Gastroesophageal sphincter (tissue), 4 donors: ENCODE data around the gene PTPRK. TPM values are rescaled to one million over a fixed set of nuclear protein-coding genes. Genes with fewer than 3 reads are reported as not detected.

Experiments used
- ATAC-seq: fragments of 150-250 bp; one replicate; pipeline ENCODE4 v1.9.1; 2016; ENCODE audit warnings: mild to moderate bottlenecking, moderate library complexity
- H3K27ac ChIP-seq, 4 donors: fragments of 200-600 bp; sonication (generic) in 3 of 4; 1 replicate in 3 of 4; 2 replicates in 1 of 4; pipeline ENCODE4 v1.5.1; 2016 to 2019
- H3K27me3 ChIP-seq: fragments of 200-600 bp; sonication (generic); one replicate; pipeline ENCODE4 v1.5.1; 2019
- H3K36me3 ChIP-seq, 2 donors: fragments of 200-600 bp; sonication (generic); one replicate each; pipeline ENCODE4 v1.5.1; 2019; ENCODE audit warnings: control low read depth in 1 of 2
- H3K4me1 ChIP-seq, 3 donors: fragments of 200-600 bp; sonication (generic); 1 replicate in 2 of 3; 2 replicates in 1 of 3; pipeline ENCODE4 v1.5.1; 2016 to 2019; ENCODE audit warnings: control low read depth in 2 of 3
- H3K4me3 ChIP-seq, 2 donors: fragments of 200-600 bp; sonication (generic); one replicate each; pipeline ENCODE4 v1.5.1; 2019; ENCODE audit warnings: mild to moderate bottlenecking in 1 of 2, moderate library complexity in 1 of 2
- H3K9me3 ChIP-seq, 3 donors: fragments of 200-600 bp; sonication (generic); one replicate each; pipeline ENCODE4 v1.5.1; 2017 to 2019; ENCODE audit warnings: control low read depth in 2 of 3
- CTCF ChIP-seq, 4 experiments: fragments of 200-600 bp in 2 of 4; fragments of 450-650 bp in 2 of 4; sonication (generic) in 1 of 4; IDR thresholded peaks; one replicate each; pipeline ENCODE4 v1.5.1; 2017 to 2019; ENCODE audit warnings: antibody characterized with exemption in 4 of 4, mild to moderate bottlenecking in 2 of 4, moderate library complexity in 2 of 4
- EP300 ChIP-seq: sonication (generic); formaldehyde crosslinking; IDR thresholded peaks from one replicate; pipeline ENCODE4 v1.6.1; 2017; ENCODE audit warnings: antibody characterized with exemption, mild to moderate bottlenecking
- POLR2A ChIP-seq, 2 donors: fragments of 450-650 bp; IDR thresholded peaks; one replicate each; pipeline ENCODE4 v1.6.1; 2017; ENCODE audit warnings: antibody characterized with exemption in 2 of 2, mild to moderate bottlenecking in 2 of 2, moderate library complexity in 1 of 2
- POLR2AphosphoS5 ChIP-seq: sonication (generic); formaldehyde crosslinking; IDR thresholded peaks from one replicate; pipeline ENCODE4 v1.6.1; 2017; ENCODE audit warnings: antibody characterized with exemption
- WGBS, 2 donors: methylation state at CpG; one replicate each; pipeline ENCODE4 v1.1.5; 2018; ENCODE audit warnings: low coverage in 1 of 2; 5-methylcytosine and 5-hydroxymethylcytosine counted together
- total RNA-seq, 4 donors: library from RNA; depleted of rRNA; stranded (reverse); fragments of >200 nt; gene quantifications; one replicate each; pipeline ENCODE4 v1.1.0, GENCODE V29; 2016

The PTPRK gene
- total RNA-seq, 4 donors from 2014 or later, result 42.0 to 47.6 (median 45.8) TPM

GRCh38 chr6:128135325-128135724 lies 385.1 kb downstream of the PTPRK start:
- TF ChIP-seq CTCF (IDR thresholded peaks at IDR 0.05) (no peak), EP300 (no peak), POLR2A (IDR thresholded peaks at IDR 0.05) (no peak), POLR2AphosphoS5 (no peak)
- Histone ChIP-seq H3K36me3 (no peaks in the 10 kb centered on the region), H3K4me1 (peaks cover 4 to 30% (median 5%) of the 10 kb centered on the region in 3 donors), H3K4me3 (no peak overlapping the region), H3K9me3 (no peaks in the 10 kb centered on the region), H3K27me3 (no peaks in the 10 kb centered on the region), H3K27ac (no peak overlapping the region)
- ATAC-seq, result no peak

GRCh38 chr6:128131566-128131965 lies 388.8 kb downstream of the PTPRK start:
- 12 to 16% methylated on average over 3 of the region's 3 CpGs for WGBS, 2 donors
- no peak overlapping the region for H3K27ac ChIP-seq
- TF ChIP-seq POLR2A (IDR thresholded peaks at IDR 0.05) (no peak), CTCF (IDR thresholded peaks at IDR 0.05) (no peak), EP300 (no peak), POLR2AphosphoS5 (no peak)
- no peak overlapping the region for H3K4me3 ChIP-seq
- H3K4me1 ChIP-seq, result peaks cover 3 to 17% (median 5%) of the 10 kb centered on the region in 3 donors
- H3K36me3 ChIP-seq, result no peaks in the 10 kb centered on the region
- no peak for ATAC-seq
- H3K9me3 ChIP-seq, result no peaks in the 10 kb centered on the region
- H3K27me3 ChIP-seq, result no peaks in the 10 kb centered on the region

GRCh38 chr6:128131036-128131435 lies 389.4 kb downstream of the PTPRK start:
- no peaks in the 10 kb centered on the region for H3K9me3 ChIP-seq
- no peaks in the 10 kb centered on the region for H3K36me3 ChIP-seq
- H3K4me3 ChIP-seq, result no peak overlapping the region
- no peaks in the 10 kb centered on the region for H3K27me3 ChIP-seq
- 96 to 100% methylated on average over 3 to 4 of the region's 4 CpGs for WGBS, 2 donors
- H3K4me1 ChIP-seq, result peaks cover 3 to 17% (median 5%) of the 10 kb centered on the region in 3 donors
- TF ChIP-seq POLR2A (IDR thresholded peaks at IDR 0.05) (no peak), CTCF (IDR thresholded peaks at IDR 0.05) (no peak), POLR2AphosphoS5 (no peak), EP300 (no peak)
- no peak for ATAC-seq
- H3K27ac ChIP-seq, result no peak overlapping the region

GRCh38 chr6:128129679-128130078 lies 390.7 kb downstream of the PTPRK start:
- no peak overlapping the region for H3K27ac ChIP-seq
- H3K36me3 ChIP-seq, result no peaks in the 10 kb centered on the region
- no peak overlapping the region for H3K4me3 ChIP-seq
- H3K27me3 ChIP-seq, result no peaks in the 10 kb centered on the region
- peaks cover 3 to 17% (median 5%) of the 10 kb centered on the region in 3 donors for H3K4me1 ChIP-seq
- ATAC-seq, result no peak
- H3K9me3 ChIP-seq, result no peaks in the 10 kb centered on the region
- no peak for TF ChIP-seq EP300

- Histone ChIP-seq H3K4me1 (peaks cover 3 to 17% (median 5%) of the 10 kb centered on the region in 3 donors), H3K27me3 (no peaks in the 10 kb centered on the region), H3K36me3 (no peaks in the 10 kb centered on the region), H3K9me3 (no peaks in the 10 kb centered on the region), H3K27ac (no peak overlapping the region), H3K4me3 (no peak overlapping the region)
- WGBS, 2 donors, result 83% methylated on average over 1 of the region's 1 CpG; no CpG with 5 or more reads in 1 of the 2 donors
- no peak for ATAC-seq
- TF ChIP-seq POLR2AphosphoS5 (no peak), EP300 (no peak), CTCF (IDR thresholded peaks at IDR 0.05) (no peak), POLR2A (IDR thresholded peaks at IDR 0.05) (no peak)
Measured at GRCh38 chr6:128127650-128128049, 392.7 kb downstream of the PTPRK start.

- H3K27ac ChIP-seq, result no peak overlapping the region
- no peaks in the 10 kb centered on the region for H3K36me3 ChIP-seq
- no peak for TF ChIP-seq EP300
- no peak for TF ChIP-seq POLR2A (IDR thresholded peaks at IDR 0.05)
- no peak for TF ChIP-seq CTCF (IDR thresholded peaks at IDR 0.05)
- TF ChIP-seq POLR2AphosphoS5, result no peak
- H3K4me3 ChIP-seq, result no peak overlapping the region
- WGBS, 2 donors, result 50 to 100% methylated on average over 1 of the region's 1 CpG
- no peaks in the 10 kb centered on the region for H3K27me3 ChIP-seq
- no peaks in the 10 kb centered on the region for H3K9me3 ChIP-seq
- no peaks in the 10 kb centered on the region for H3K4me1 ChIP-seq
- ATAC-seq, result no peak
Measured at GRCh38 chr6:128124713-128125112, 395.7 kb downstream of the PTPRK start.
